Peyer's patch (tissue), 4 donors: ENCODE results near the gene CLEC16A. TPM values are rescaled to one million over a fixed set of nuclear protein-coding genes. Genes with fewer than 3 reads are reported as not detected.
A peak's percentile ranks its signal among the peaks of the same experiment; 100 is the strongest.

Source experiments
- DNase-seq, 3 donors: peaks; one replicate each; pipeline ENCODE4 v3.0.0-alpha.2; 2017 to 2019
- H3K27ac ChIP-seq, 4 donors: fragments of 200-600 bp; sonication (generic); one replicate each; pipeline ENCODE4 v1.5.1; 2016 to 2019
- H3K27me3 ChIP-seq, 2 donors: fragments of 200-600 bp; sonication (generic); one replicate each; pipeline ENCODE4 v1.5.1; 2019
- H3K36me3 ChIP-seq, 3 donors: fragments of 200-600 bp; sonication (generic); one replicate each; pipeline ENCODE4 v1.5.1; 2016 to 2019
- H3K4me1 ChIP-seq, 4 donors: fragments of 200-600 bp; sonication (generic); one replicate each; pipeline ENCODE4 v1.5.1; 2016 to 2019
- H3K4me3 ChIP-seq, 4 donors: fragments of 200-600 bp; sonication (generic); 1 replicate in 3 of 4; 2 replicates in 1 of 4; pipeline ENCODE4 v1.5.1; 2016 to 2019; ENCODE audit warnings: mild to moderate bottlenecking in 1 of 4
- H3K9me3 ChIP-seq, 4 donors: fragments of 200-600 bp; sonication (generic); one replicate each; pipeline ENCODE4 v1.5.1; 2016 to 2019; ENCODE audit warnings: mild to moderate bottlenecking in 1 of 4
- POLR2A ChIP-seq, 2 donors: fragments of 450-650 bp; IDR thresholded peaks; one replicate each; pipeline ENCODE4 v1.5.1; 2017; ENCODE audit warnings: antibody characterized with exemption in 2 of 2, mild to moderate bottlenecking in 2 of 2, moderate library complexity in 2 of 2
- total RNA-seq, 4 donors: library from RNA; depleted of rRNA; stranded (reverse); fragments of >200 nt; gene quantifications; one replicate each; pipeline ENCODE4 v1.1.0, GENCODE V29; 2016
- TF ChIP-seq, protein P1 (sequence below), 6 experiments: fragments of 450-650 bp in 4 of 6; fragments of 200-600 bp in 2 of 6; sonication (generic) in 1 of 6; IDR thresholded peaks; one replicate each; pipeline ENCODE4 v1.5.1; 2017 to 2019; ENCODE audit warnings: antibody characterized with exemption in 6 of 6, mild to moderate bottlenecking in 3 of 6, moderate library complexity in 1 of 6

The CLEC16A gene
- total RNA-seq, 4 donors from 2014 or later, result 37.8 to 139 (median 64.3) TPM

- Histone ChIP-seq H3K27ac (no peak overlapping the region), H3K4me1 (peaks cover 0 to 4% (median 0%) of the 10 kb centered on the region in 4 donors), H3K27me3 (no peaks in the 10 kb centered on the region), H3K9me3 (no peaks in the 10 kb centered on the region), H3K4me3 (no peak overlapping the region), H3K36me3 (peaks cover 0 to 12% (median 0%) of the 10 kb centered on the region in 3 donors)
- DNase-seq, result no peak
- TF ChIP-seq POLR2A (IDR thresholded peaks at IDR 0.05), result no peak
- TF ChIP-seq, protein P1, sequence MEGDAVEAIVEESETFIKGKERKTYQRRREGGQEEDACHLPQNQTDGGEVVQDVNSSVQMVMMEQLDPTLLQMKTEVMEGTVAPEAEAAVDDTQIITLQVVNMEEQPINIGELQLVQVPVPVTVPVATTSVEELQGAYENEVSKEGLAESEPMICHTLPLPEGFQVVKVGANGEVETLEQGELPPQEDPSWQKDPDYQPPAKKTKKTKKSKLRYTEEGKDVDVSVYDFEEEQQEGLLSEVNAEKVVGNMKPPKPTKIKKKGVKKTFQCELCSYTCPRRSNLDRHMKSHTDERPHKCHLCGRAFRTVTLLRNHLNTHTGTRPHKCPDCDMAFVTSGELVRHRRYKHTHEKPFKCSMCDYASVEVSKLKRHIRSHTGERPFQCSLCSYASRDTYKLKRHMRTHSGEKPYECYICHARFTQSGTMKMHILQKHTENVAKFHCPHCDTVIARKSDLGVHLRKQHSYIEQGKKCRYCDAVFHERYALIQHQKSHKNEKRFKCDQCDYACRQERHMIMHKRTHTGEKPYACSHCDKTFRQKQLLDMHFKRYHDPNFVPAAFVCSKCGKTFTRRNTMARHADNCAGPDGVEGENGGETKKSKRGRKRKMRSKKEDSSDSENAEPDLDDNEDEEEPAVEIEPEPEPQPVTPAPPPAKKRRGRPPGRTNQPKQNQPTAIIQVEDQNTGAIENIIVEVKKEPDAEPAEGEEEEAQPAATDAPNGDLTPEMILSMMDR (IDR thresholded peaks at IDR 0.05), result no peak
Measured at GRCh38 chr16:10995565-10995964, 51.2 kb downstream of the CLEC16A start.

GRCh38 chr16:10997485-10997884 lies 53.1 kb downstream of the CLEC16A start:
- peak overlapping the region in 1 of 4 donors; percentile 26 for H3K27ac ChIP-seq

DNA sequence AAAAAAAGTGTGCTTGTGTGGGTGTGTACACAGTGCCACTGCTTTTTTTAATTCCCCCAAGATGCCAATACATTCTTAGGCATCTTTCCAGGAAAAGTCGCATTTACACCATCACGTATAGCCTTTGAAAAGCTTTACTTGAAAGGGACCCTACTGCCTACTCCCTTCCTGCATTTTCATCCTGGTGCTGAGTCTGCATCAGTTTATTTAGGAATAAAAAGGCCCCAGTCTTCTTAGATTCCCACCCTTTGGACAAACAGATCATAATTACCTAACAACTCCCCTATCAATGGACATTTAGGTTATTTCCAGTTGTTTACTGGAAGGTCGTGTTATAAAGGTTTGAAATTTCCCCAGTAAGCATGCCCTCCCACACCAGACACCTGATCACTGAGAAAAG lies 54.9 kb downstream of the CLEC16A start:
- Histone ChIP-seq H3K4me1 (peaks cover 0 to 4% (median 0%) of the 10 kb centered on the region in 4 donors), H3K27me3 (no peaks in the 10 kb centered on the region), H3K27ac (no peak overlapping the region), H3K4me3 (no peak overlapping the region), H3K36me3 (peaks cover 0 to 14% (median 0%) of the 10 kb centered on the region in 3 donors), H3K9me3 (no peaks in the 10 kb centered on the region)
- DNase-seq, result no peak
- TF ChIP-seq, protein P1 (IDR thresholded peaks at IDR 0.05), result no peak
- TF ChIP-seq POLR2A (IDR thresholded peaks at IDR 0.05), result no peak

More at GRCh38 chr16:10997485-10997884, 53.1 kb downstream of the CLEC16A start:
- H3K9me3 ChIP-seq, result no peaks in the 10 kb centered on the region
- peaks cover 0 to 4% (median 0%) of the 10 kb centered on the region in 4 donors for H3K4me1 ChIP-seq
- TF ChIP-seq POLR2A (IDR thresholded peaks at IDR 0.05), result no peak
- TF ChIP-seq, protein P1 (IDR thresholded peaks at IDR 0.05), result no peak
- no peak overlapping the region for H3K4me3 ChIP-seq
- H3K36me3 ChIP-seq, result peaks cover 0 to 12% (median 0%) of the 10 kb centered on the region in 3 donors
- no peaks in the 10 kb centered on the region for H3K27me3 ChIP-seq
- no peak for DNase-seq

GRCh38 chr16:11001611-11002010 lies 57.2 kb downstream of the CLEC16A start:
- Histone ChIP-seq H3K9me3 (no peaks in the 10 kb centered on the region), H3K4me1 (peaks cover 0 to 4% (median 0%) of the 10 kb centered on the region in 4 donors), H3K27ac (peak overlapping the region in 1 of 4 donors; percentile 42), H3K27me3 (no peaks in the 10 kb centered on the region), H3K36me3 (peaks cover 0 to 13% (median 0%) of the 10 kb centered on the region in 3 donors), H3K4me3 (no peak overlapping the region)
- peak in 2 of 3 donors; percentile 65 to 75 for DNase-seq
- TF ChIP-seq POLR2A (IDR thresholded peaks at IDR 0.05), result no peak
- TF ChIP-seq, protein P1 (IDR thresholded peaks at IDR 0.05), result no peak

GRCh38 chr16:11003141-11003540 lies 58.8 kb downstream of the CLEC16A start:
- H3K4me1 ChIP-seq, result peaks cover 0 to 1% (median 0%) of the 10 kb centered on the region in 4 donors
- DNase-seq, result no peak
- no peak overlapping the region for H3K4me3 ChIP-seq
- TF ChIP-seq, protein P1 (IDR thresholded peaks at IDR 0.05), result no peak
- no peak for TF ChIP-seq POLR2A (IDR thresholded peaks at IDR 0.05)
- H3K9me3 ChIP-seq, result no peaks in the 10 kb centered on the region
- no peak overlapping the region for H3K27ac ChIP-seq
- no peaks in the 10 kb centered on the region for H3K27me3 ChIP-seq
- peaks cover 0 to 13% (median 0%) of the 10 kb centered on the region in 3 donors for H3K36me3 ChIP-seq
